Heart left ventricle (tissue), 16 donors: ENCODE results near the gene C1orf115. TPM values are rescaled to one million over a fixed set of nuclear protein-coding genes. Genes with fewer than 3 reads are reported as not detected.

Source experiments
- ATAC-seq, 4 donors: fragments of 200-7000 bp; cut with Tn5 transposase; one replicate each; pipeline ENCODE4 v1.9.1; 2020 to 2022; ENCODE audit warnings: moderate library complexity in 4 of 4, mild to moderate bottlenecking in 3 of 4, moderate number of reproducible peaks in 1 of 4
- DNase-seq, 5 donors: peaks; one replicate each; pipeline ENCODE4 v3.0.0-alpha.2; 2020
- H3K27ac ChIP-seq, 12 donors: fragments of 200-600 bp; sonication (generic) in 4 of 12; one replicate each; pipeline versions ENCODE4 v1.5.0 to v1.8.0; 2016 to 2022; ENCODE audit warnings: mild to moderate bottlenecking in 2 of 12
- H3K27me3 ChIP-seq, 9 donors: fragments of 200-600 bp; sonication (generic) in 2 of 9; one replicate each; pipeline versions ENCODE4 v1.5.1 to v1.8.0; 2016 to 2022; ENCODE audit warnings: mild to moderate bottlenecking in 3 of 9
- H3K36me3 ChIP-seq, 9 donors: fragments of 200-600 bp; sonication (generic) in 2 of 9; one replicate each; pipeline versions ENCODE4 v1.5.0 to v1.8.0; 2018 to 2022; ENCODE audit warnings: mild to moderate bottlenecking in 2 of 9
- H3K4me1 ChIP-seq, 12 donors: fragments of 200-600 bp; sonication (generic) in 4 of 12; one replicate each; pipeline versions ENCODE4 v1.5.0 to v1.8.0; 2016 to 2022; ENCODE audit warnings: mild to moderate bottlenecking in 3 of 12
- H3K4me3 ChIP-seq, 12 donors: fragments of 200-600 bp; sonication (generic) in 4 of 12; one replicate each; pipeline versions ENCODE4 v1.5.0 to v1.8.0; 2017 to 2022; ENCODE audit warnings: mild to moderate bottlenecking in 9 of 12, moderate library complexity in 4 of 12
- H3K9me3 ChIP-seq, 12 donors: fragments of 200-600 bp; sonication (generic) in 4 of 12; one replicate each; pipeline versions ENCODE4 v1.5.0 to v1.8.0; 2016 to 2022; ENCODE audit warnings: mild to moderate bottlenecking in 1 of 12
- POLR2A ChIP-seq, 2 donors: fragments of 450-650 bp; IDR thresholded peaks; one replicate each; pipeline ENCODE4 v1.6.1; 2017; ENCODE audit warnings: antibody characterized with exemption in 2 of 2, mild to moderate bottlenecking in 2 of 2, moderate library complexity in 2 of 2
- WGBS, 4 donors: extraction: QIAGEN DNeasy Blood & Tissue Kit in 2 of 4; methylation state at CpG; one replicate each; pipeline versions ENCODE4 v1.1.5 to v1.1.7; 2013 to 2018; 5-methylcytosine and 5-hydroxymethylcytosine counted together
- intact Hi-C, 10 donors: fragments of 100-400 bp; cut with DNase I; formaldehyde crosslinking; loops; one replicate each; pipeline versions ENCODE4 v1.11.1 to v1.14.2; 2022
- long read RNA-seq, 3 donors: library from polyadenylated mRNA; unstranded; transcript quantifications; one replicate each; pipeline ENCODE4 v2.0.0, GENCODE V29; 2020 to 2021
- polyA plus RNA-seq, 2 donors: library from polyadenylated mRNA; stranded (reverse); fragments of 200-250 nt; gene quantifications; one replicate each; pipeline ENCODE4 v1.2.3, GENCODE V29; 2013
- total RNA-seq, 9 donors: library from RNA; depleted of rRNA in 2 of 9; stranded (reverse); fragments of >200 nt in 2 of 9; fragmentation: NEBNext Ultra II Directional in 3 of 9; extraction: Animal tissue kit (Norgen Biotek cat#: 25700) in 3 of 9; gene quantifications; one replicate each; pipeline versions ENCODE4 v1.1.0 to v1.2.4, GENCODE V29; 2016 to 2023
- TF ChIP-seq, protein P1 (sequence below), 12 donors: fragments of 200-600 bp; sonication (generic) in 4 of 12; IDR thresholded peaks; one replicate each; pipeline versions ENCODE4 v1.5.0 to v1.8.0; 2018 to 2022; ENCODE audit warnings: antibody characterized with exemption in 12 of 12, mild to moderate bottlenecking in 5 of 12
- donor health status: ischemic (EF 13 %, LVEDD 7.1; RV severe dilation, severe dysfunction).
- donor health status: healthy with polysubstance abuse.
- donor health status: DM: no; HTN: yes; CAD: no.
- donor health status: DM: no; HTN: no; CAD: no.
- donor health status: ischemic (EF 25% LVEDD 6.9; RV normal size, moderate dysfunction).
- donor health status: ischemic (EF 25% LVEDD 5.7; RV mildly dilated, moderate dysfunction).
- donor health status: healthy.
- donor health status: DM: yes; HTN: yes; CAD: no.
- donor health status: ischemic (EF 35%, LVEDD 5.7; RV mildly dilated, moderate dysfunction).
- donor health status: nonischemic (EF 11% LVEDD 7.7; RV severe dilation, severe dysfunction).
- donor health status: DM: yes; HTN: yes; CAD: no.
- donor health status: PGD.
- donor health status: ischemic (EF 29% LVEDD 5.4; RV normal size, mild dysfunction).
- donor health status: nonischemic (EF 23%, LVEDD 6.1; RV moderate dilation, normal function).

The C1orf115 gene
- total RNA-seq (10 to 100 TPM in 8 of 9 donors, 1 to 10 TPM in 1; 8.5 to 39.0 (median 15.4) TPM), polyA plus RNA-seq (10 to 100 TPM; 17.5 TPM)
- long read RNA-seq, donor 1, transcript C1orf115-201 (2 exons, 3,413 nt) = major isoform, 24 of 33 reads
- long read RNA-seq, donor 1, partial matches to known transcripts = 0 of 33 reads
- long read RNA-seq, donor 1, other reads (novel, unspliced or antisense) = 9 of 33 reads
- long read RNA-seq, donor 2, partial matches to known transcripts = 6 of 6 reads
- long read RNA-seq, donor 2, other reads (novel, unspliced or antisense) = 0 of 6 reads
- long read RNA-seq, donor 3, transcript C1orf115-201 (2 exons, 3,413 nt) = major isoform, 27 of 31 reads
- long read RNA-seq, donor 3, partial matches to known transcripts = 4 of 31 reads
- long read RNA-seq, donor 3, other reads (novel, unspliced or antisense) = 0 of 31 reads

- peak; percentile 73 to 89 (median 77) for DNase-seq
- 3 to 7% (median 4%) methylated on average over 23 to 96 of the region's 96 CpGs for WGBS, 4 donors
- H3K27ac ChIP-seq = peak within 1 kb of the TSS; percentile 11 to 89 (median 70)
- intact Hi-C loops = loop anchor here (1.0 to 5.0 kb wide), 6 partner anchors 42 to 86 kb away; partner anchors contain the start of gene MTARC2 (in 1 of the 10)
- no peaks in the 10 kb centered on the region for H3K36me3 ChIP-seq
- H3K4me1 ChIP-seq = peaks cover 0 to 17% (median 4%) of the 10 kb centered on the region in 12 donors
- no peaks in the 10 kb centered on the region for H3K9me3 ChIP-seq
- no peaks in the 10 kb centered on the region for H3K27me3 ChIP-seq
- peak within 1 kb of the TSS; percentile 64 to 89 (median 82) for H3K4me3 ChIP-seq
- peak; percentile 78 to 98 (median 94) for ATAC-seq
- peak in 1 of 2 donors; percentile 69 for TF ChIP-seq POLR2A (IDR thresholded peaks at IDR 0.05)
- TF ChIP-seq, protein P1, sequence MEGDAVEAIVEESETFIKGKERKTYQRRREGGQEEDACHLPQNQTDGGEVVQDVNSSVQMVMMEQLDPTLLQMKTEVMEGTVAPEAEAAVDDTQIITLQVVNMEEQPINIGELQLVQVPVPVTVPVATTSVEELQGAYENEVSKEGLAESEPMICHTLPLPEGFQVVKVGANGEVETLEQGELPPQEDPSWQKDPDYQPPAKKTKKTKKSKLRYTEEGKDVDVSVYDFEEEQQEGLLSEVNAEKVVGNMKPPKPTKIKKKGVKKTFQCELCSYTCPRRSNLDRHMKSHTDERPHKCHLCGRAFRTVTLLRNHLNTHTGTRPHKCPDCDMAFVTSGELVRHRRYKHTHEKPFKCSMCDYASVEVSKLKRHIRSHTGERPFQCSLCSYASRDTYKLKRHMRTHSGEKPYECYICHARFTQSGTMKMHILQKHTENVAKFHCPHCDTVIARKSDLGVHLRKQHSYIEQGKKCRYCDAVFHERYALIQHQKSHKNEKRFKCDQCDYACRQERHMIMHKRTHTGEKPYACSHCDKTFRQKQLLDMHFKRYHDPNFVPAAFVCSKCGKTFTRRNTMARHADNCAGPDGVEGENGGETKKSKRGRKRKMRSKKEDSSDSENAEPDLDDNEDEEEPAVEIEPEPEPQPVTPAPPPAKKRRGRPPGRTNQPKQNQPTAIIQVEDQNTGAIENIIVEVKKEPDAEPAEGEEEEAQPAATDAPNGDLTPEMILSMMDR (IDR thresholded peaks at IDR 0.05) = peak; percentile 96 to 99 (median 98)
Observed at GRCh38 chr1:220690140-220691052, at the start of gene C1orf115. TSS of gene C1orf115 (plus strand) at chr1:220690363. CDS start at chr1:220690403, 40 bp downstream.

GRCh38 chr1:220642285-220642684, 47.9 kb upstream of the C1orf115 start:
- intact Hi-C loops = no loop called here
- no peak overlapping the region for H3K4me3 ChIP-seq
- DNase-seq = no peak
- no peak for ATAC-seq
- no peak overlapping the region for H3K27ac ChIP-seq
- no peaks in the 10 kb centered on the region for H3K4me1 ChIP-seq
- H3K36me3 ChIP-seq = peaks cover 0 to 27% (median 0%) of the 10 kb centered on the region in 9 donors
- TF ChIP-seq, protein P1 (IDR thresholded peaks at IDR 0.05) = no peak
- no peak for TF ChIP-seq POLR2A (IDR thresholded peaks at IDR 0.05)
- H3K27me3 ChIP-seq = no peaks in the 10 kb centered on the region
- no peaks in the 10 kb centered on the region for H3K9me3 ChIP-seq
- WGBS, 4 donors = 90 to 97% (median 94%) methylated on average over 3 to 4 of the region's 4 CpGs

- Histone ChIP-seq H3K9me3 (no peaks in the 10 kb centered on the region), H3K27me3 (no peaks in the 10 kb centered on the region), H3K4me3 (no peak overlapping the region), H3K27ac (no peak overlapping the region), H3K4me1 (peaks cover 0 to 8% (median 0%) of the 10 kb centered on the region in 12 donors), H3K36me3 (peaks cover 0 to 52% (median 5%) of the 10 kb centered on the region in 9 donors)
- TF ChIP-seq, protein P1 (IDR thresholded peaks at IDR 0.05) = no peak
- no peak for TF ChIP-seq POLR2A (IDR thresholded peaks at IDR 0.05)
- 87 to 94% (median 92%) methylated on average over 13 of the region's 13 CpGs for WGBS, 4 donors
- ATAC-seq (no peak), DNase-seq (no peak)
- intact Hi-C loops = no loop called here
Observed at GRCh38 chr1:220652995-220653394, 37.2 kb upstream of the C1orf115 start.
